CD14-positive monocyte (primary cell): ENCODE measurements around the gene ATOH8. TPM values are rescaled to one million over a fixed set of nuclear protein-coding genes. Genes with fewer than 3 reads are reported as not detected.

Source experiments
- DNase-seq, 3 donors: peaks; one replicate each; pipeline ENCODE4 v3.0.0-alpha.2; 2011 to 2022
- H2AFZ ChIP-seq: 2 replicates; pipeline ENCODE4 v1.6.0; 2012; ENCODE audit warnings: mild to moderate bottlenecking, low read depth, low read length, inconsistent platforms; ENCODE audit not compliant: insufficient read depth, poor library complexity, severe bottlenecking
- H3K27ac ChIP-seq, 2 donors: 1 replicate in 1 of 2; 2 replicates in 1 of 2; pipeline ENCODE4 v1.5.1; 2012 to 2013; ENCODE audit warnings: low read length in 2 of 2, control low read depth in 1 of 2, inconsistent platforms in 1 of 2, low read depth in 1 of 2, mild to moderate bottlenecking in 1 of 2
- H3K27me3 ChIP-seq, 2 donors: one replicate each; pipeline versions ENCODE4 v1.6.0 to v1.6.1; 2011 to 2013; ENCODE audit warnings: low read length in 2 of 2; ENCODE audit not compliant: control insufficient read depth in 2 of 2, insufficient read depth in 2 of 2
- H3K36me3 ChIP-seq, 2 donors: replicated peaks in 1 of 2; 1 replicate in 1 of 2; 2 replicates in 1 of 2; pipeline versions ENCODE4 v1.5.1 to v1.6.1; 2012 to 2013; ENCODE audit warnings: low read length in 2 of 2, control low read depth in 1 of 2, inconsistent platforms in 1 of 2, mild to moderate bottlenecking in 1 of 2; ENCODE audit not compliant: insufficient read depth in 2 of 2, control insufficient read depth in 1 of 2
- H3K4me1 ChIP-seq, 2 donors: 1 replicate in 1 of 2; 2 replicates in 1 of 2; pipeline versions ENCODE4 v1.5.1 to v1.6.1; 2012 to 2013; ENCODE audit warnings: low read length in 2 of 2, control low read depth in 1 of 2, inconsistent platforms in 1 of 2, mild to moderate bottlenecking in 1 of 2, moderate library complexity in 1 of 2; ENCODE audit not compliant: insufficient read depth in 2 of 2, control insufficient read depth in 1 of 2
- H3K4me2 ChIP-seq: replicated peaks from 2 replicates; pipeline ENCODE3; 2012; ENCODE audit warnings: low read length, moderate library complexity, mild to moderate bottlenecking; ENCODE audit not compliant: poor library complexity, severe bottlenecking; ENCODE audit errors: extremely low read depth
- H3K4me3 ChIP-seq, 3 experiments: fragments of 200-600 bp in 1 of 3; sonication (generic) in 1 of 3; replicated peaks in 1 of 3; 1 replicate in 2 of 3; 2 replicates in 1 of 3; pipeline ENCODE4 v1.5.1; 2011 to 2013; ENCODE audit warnings: low read length in 3 of 3, mild to moderate bottlenecking in 3 of 3, control low read depth in 2 of 3, low read depth in 2 of 3, inconsistent platforms in 1 of 3, moderate library complexity in 1 of 3
- H3K79me2 ChIP-seq: 2 replicates; pipeline ENCODE4 v1.6.0; 2012; ENCODE audit warnings: mild to moderate bottlenecking, control low read depth, inconsistent platforms, low read length, moderate library complexity; ENCODE audit not compliant: insufficient read depth
- H3K9ac ChIP-seq: 2 replicates; pipeline ENCODE4 v1.6.0; 2017; ENCODE audit warnings: low read length, mild to moderate bottlenecking; ENCODE audit not compliant: insufficient read depth, poor library complexity, severe bottlenecking
- H3K9me3 ChIP-seq, 2 donors: replicated peaks in 1 of 2; 1 replicate in 1 of 2; 2 replicates in 1 of 2; pipeline versions ENCODE4 v1.5.1 to v1.6.1; 2012 to 2013; ENCODE audit warnings: low read length in 2 of 2, control low read depth in 1 of 2; ENCODE audit not compliant: control insufficient read depth in 1 of 2, insufficient read depth in 1 of 2
- H4K20me1 ChIP-seq: 2 replicates; pipeline ENCODE4 v1.6.0; 2012; ENCODE audit warnings: mild to moderate bottlenecking, low read length, control low read depth, moderate library complexity; ENCODE audit not compliant: insufficient read depth
- H3K27ac Mint-ChIP-seq, 7 donors: one replicate each; pipeline ENCODE4 v1.8.0; 2020; ENCODE audit warnings: mild to moderate bottlenecking in 7 of 7, mixed read lengths in 7 of 7, moderate library complexity in 6 of 7, inconsistent platforms in 2 of 7
- H3K27me3 Mint-ChIP-seq, 3 donors: one replicate each; pipeline ENCODE4 v1.8.0; 2021 to 2022; ENCODE audit warnings: low read depth in 3 of 3, mild to moderate bottlenecking in 3 of 3, mixed read lengths in 3 of 3, moderate library complexity in 3 of 3, inconsistent platforms in 1 of 3
- H3K36me3 Mint-ChIP-seq, 2 donors: one replicate each; pipeline ENCODE4 v1.8.0; 2020; ENCODE audit warnings: mixed read lengths in 2 of 2, inconsistent platforms in 1 of 2, mild to moderate bottlenecking in 1 of 2
- H3K4me1 Mint-ChIP-seq: one replicate; pipeline ENCODE4 v1.8.0; 2020; ENCODE audit warnings: mild to moderate bottlenecking, mixed read lengths
- H3K4me3 Mint-ChIP-seq, 2 donors: one replicate each; pipeline ENCODE4 v1.8.0; 2020; ENCODE audit warnings: mild to moderate bottlenecking in 2 of 2, mixed read lengths in 2 of 2, moderate library complexity in 1 of 2
- H3K9me3 Mint-ChIP-seq, 7 donors: one replicate each; pipeline ENCODE4 v1.8.0; 2020 to 2022; ENCODE audit warnings: mixed read lengths in 7 of 7, mild to moderate bottlenecking in 6 of 7, moderate library complexity in 6 of 7, inconsistent platforms in 2 of 7
- WGBS: methylation state at CpG from one replicate; pipeline ENCODE4 v1.1.5; 2013; ENCODE audit warnings: missing lambda C conversion rate; ENCODE audit not compliant: insufficient coverage; 5-methylcytosine and 5-hydroxymethylcytosine counted together
- intact Hi-C, 2 donors: fragments of 100-400 bp; cut with micrococcal nuclease; formaldehyde crosslinking; loops; one replicate each; pipeline versions ENCODE4 v1.15.0 to v1.15.1; 2023
- polyA plus RNA-seq, 3 donors: library from polyadenylated mRNA; depleted of rRNA in 1 of 3; unstranded in 2 of 3; stranded (reverse) in 1 of 3; fragments of 300-500 nt in 2 of 3; fragments of >200 nt in 1 of 3; fragmentation: Illumina TruSeq in 2 of 3; gene quantifications; 1 replicate in 2 of 3; 2 replicates in 1 of 3; pipeline ENCODE4 v1.2.3, GENCODE V29; 2012 to 2021
- TF ChIP-seq, protein P1 (sequence below): fragments of 200-600 bp; IDR thresholded peaks from one replicate; pipeline ENCODE4 v1.8.0; 2022; ENCODE audit warnings: antibody characterized with exemption, mild to moderate bottlenecking

ATOH8 gene
- polyA plus RNA-seq, 3 donors: 2.0 to 3.9 (median 2.1) TPM

DNA sequence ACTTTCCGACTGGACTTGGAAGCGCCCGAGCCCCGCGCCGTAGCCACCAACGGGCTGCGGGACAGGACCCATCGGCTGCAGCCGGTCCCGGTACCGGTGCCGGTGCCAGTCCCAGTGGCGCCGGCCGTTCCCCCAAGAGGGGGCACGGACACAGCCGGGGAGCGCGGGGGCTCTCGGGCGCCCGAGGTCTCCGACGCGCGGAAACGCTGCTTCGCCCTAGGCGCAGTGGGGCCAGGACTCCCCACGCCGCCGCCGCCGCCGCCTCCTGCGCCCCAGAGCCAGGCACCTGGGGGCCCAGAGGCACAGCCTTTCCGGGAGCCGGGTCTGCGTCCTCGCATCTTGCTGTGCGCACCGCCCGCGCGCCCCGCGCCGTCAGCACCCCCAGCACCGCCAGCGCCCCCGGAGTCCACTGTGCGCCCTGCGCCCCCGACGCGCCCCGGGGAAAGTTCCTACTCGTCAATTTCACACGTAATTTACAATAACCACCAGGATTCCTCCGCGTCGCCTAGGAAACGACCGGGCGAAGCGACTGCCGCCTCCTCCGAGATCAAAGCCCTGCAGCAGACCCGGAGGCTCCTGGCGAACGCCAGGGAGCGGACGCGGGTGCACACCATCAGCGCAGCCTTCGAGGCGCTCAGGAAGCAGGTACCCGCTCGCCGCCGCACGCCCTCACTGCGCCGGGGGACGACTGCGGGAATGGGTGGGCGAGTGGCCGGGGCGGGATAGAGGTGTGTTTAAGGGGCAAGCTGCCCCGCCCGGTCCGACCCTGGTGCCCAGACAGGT lies 713 bp downstream of the ATOH8 start:
- peak overlapping the region; percentile 92 to 95 for H3K4me3 Mint-ChIP-seq
- Histone ChIP-seq H4K20me1 (peaks cover 20% of the 10 kb centered on the region), H3K4me3 (peak overlapping the region; percentile 51 to 84 (median 61)), H3K36me3 (no peaks in the 10 kb centered on the region), H3K4me1 (peaks cover 27 to 51% of the 10 kb centered on the region in 2 donors), H3K9ac (peak overlapping the region; percentile 59), H3K27me3 (peaks cover 36 to 53% of the 10 kb centered on the region in 2 donors), H2AFZ (peak overlapping the region; percentile 88), H3K79me2 (no peaks in the 10 kb centered on the region), H3K27ac (no peak overlapping the region), H3K4me2 (peak overlapping the region; percentile 93), H3K9me3 (peaks cover 0 to 6% of the 10 kb centered on the region in 2 donors)
- peaks cover 0 to 33% (median 2%) of the 10 kb centered on the region in 7 donors for H3K9me3 Mint-ChIP-seq
- intact Hi-C loops: no loop called here
- DNase-seq: peak; percentile 6 to 17 (median 15)
- H3K27me3 Mint-ChIP-seq: peaks cover 53 to 70% (median 67%) of the 10 kb centered on the region in 3 donors
- peak overlapping the region in 4 of 7 donors; percentile 24 to 57 (median 36) for H3K27ac Mint-ChIP-seq
- TF ChIP-seq, protein P1, sequence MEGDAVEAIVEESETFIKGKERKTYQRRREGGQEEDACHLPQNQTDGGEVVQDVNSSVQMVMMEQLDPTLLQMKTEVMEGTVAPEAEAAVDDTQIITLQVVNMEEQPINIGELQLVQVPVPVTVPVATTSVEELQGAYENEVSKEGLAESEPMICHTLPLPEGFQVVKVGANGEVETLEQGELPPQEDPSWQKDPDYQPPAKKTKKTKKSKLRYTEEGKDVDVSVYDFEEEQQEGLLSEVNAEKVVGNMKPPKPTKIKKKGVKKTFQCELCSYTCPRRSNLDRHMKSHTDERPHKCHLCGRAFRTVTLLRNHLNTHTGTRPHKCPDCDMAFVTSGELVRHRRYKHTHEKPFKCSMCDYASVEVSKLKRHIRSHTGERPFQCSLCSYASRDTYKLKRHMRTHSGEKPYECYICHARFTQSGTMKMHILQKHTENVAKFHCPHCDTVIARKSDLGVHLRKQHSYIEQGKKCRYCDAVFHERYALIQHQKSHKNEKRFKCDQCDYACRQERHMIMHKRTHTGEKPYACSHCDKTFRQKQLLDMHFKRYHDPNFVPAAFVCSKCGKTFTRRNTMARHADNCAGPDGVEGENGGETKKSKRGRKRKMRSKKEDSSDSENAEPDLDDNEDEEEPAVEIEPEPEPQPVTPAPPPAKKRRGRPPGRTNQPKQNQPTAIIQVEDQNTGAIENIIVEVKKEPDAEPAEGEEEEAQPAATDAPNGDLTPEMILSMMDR: peak; percentile 14
- under 1% methylated on average over 78 of the region's 93 CpGs for WGBS
- peaks cover 10 to 12% of the 10 kb centered on the region in 2 donors for H3K36me3 Mint-ChIP-seq
- peaks cover 43% of the 10 kb centered on the region for H3K4me1 Mint-ChIP-seq

GRCh38 chr2:85755122-85756027 lies 1.6 kb downstream of the ATOH8 start:
- Histone ChIP-seq H3K9me3 (peaks cover 0 to 6% of the 10 kb centered on the region in 2 donors), H3K27me3 (peaks cover 36 to 53% of the 10 kb centered on the region in 2 donors), H4K20me1 (peaks cover 20% of the 10 kb centered on the region), H3K9ac (peak overlapping the region; percentile 59), H3K27ac (no peak overlapping the region), H3K36me3 (no peaks in the 10 kb centered on the region), H3K79me2 (no peaks in the 10 kb centered on the region), H2AFZ (peak overlapping the region; percentile 88), H3K4me3 (peak overlapping the region; percentile 51 to 84 (median 61)), H3K4me2 (peak overlapping the region; percentile 93), H3K4me1 (peaks cover 27 to 46% of the 10 kb centered on the region in 2 donors)
- H3K4me1 Mint-ChIP-seq: peaks cover 39% of the 10 kb centered on the region
- peaks cover 0 to 33% (median 2%) of the 10 kb centered on the region in 7 donors for H3K9me3 Mint-ChIP-seq
- TF ChIP-seq, protein P1: no peak
- H3K36me3 Mint-ChIP-seq: peaks cover 10 to 12% of the 10 kb centered on the region in 2 donors
- H3K27me3 Mint-ChIP-seq: peaks cover 53 to 68% (median 58%) of the 10 kb centered on the region in 3 donors
- peak overlapping the region; percentile 92 to 95 for H3K4me3 Mint-ChIP-seq
- no peak for DNase-seq
- H3K27ac Mint-ChIP-seq: peak overlapping the region in 2 of 7 donors; percentile 10 to 54
- intact Hi-C loops: no loop called here
- WGBS: 3% methylated on average over 16 of the region's 33 CpGs
